Measurements from ENCODE around the gene TM4SF4.
A peak's percentile ranks its signal among the peaks of the same experiment; 100 is the strongest.

The TM4SF4 gene

GRCh38 chr3:149476225-149476624, 1.7 kb downstream of the TM4SF4 start:
- in situ Hi-C loops (cut with HindIII; ENCODE audit: low sequenced_read_pairs) = no loop called here
- no peak for TF ChIP-seq CTCF (IDR thresholded peaks at IDR 0.05; ENCODE audit: low read depth, low read length, missing control alignments)
- no peak overlapping the region for H3K4me3 ChIP-seq (ENCODE audit: low read depth, low read length)
- no peak for DNase-seq (ENCODE audit: low read depth)

- in situ Hi-C loops (cut with HindIII; ENCODE audit: low sequenced_read_pairs) = no loop called here
- H3K4me3 ChIP-seq (ENCODE audit: low read depth, low read length) = no peak overlapping the region
- no peak for DNase-seq (ENCODE audit: low read depth)
- no peak for TF ChIP-seq CTCF (IDR thresholded peaks at IDR 0.05; ENCODE audit: low read depth, low read length, missing control alignments)
Measured at GRCh38 chr3:149479621-149480325, 5.3 kb downstream of the TM4SF4 start.

- in situ Hi-C loops (cut with HindIII; ENCODE audit: low sequenced_read_pairs) = no loop called here
- peak; percentile 74 for DNase-seq (ENCODE audit: low read depth)
- TF ChIP-seq CTCF (IDR thresholded peaks at IDR 0.05; ENCODE audit: low read depth, low read length, missing control alignments) = peak; percentile 98
- H3K4me3 ChIP-seq (ENCODE audit: low read depth, low read length) = no peak overlapping the region
Measured at GRCh38 chr3:149480326-149481017, 6.0 kb downstream of the TM4SF4 start.

GRCh38 chr3:149481056-149481455, 6.6 kb downstream of the TM4SF4 start:
- in situ Hi-C loops (cut with HindIII; ENCODE audit: low sequenced_read_pairs) = no loop called here
- DNase-seq (ENCODE audit: low read depth) = no peak
- H3K4me3 ChIP-seq (ENCODE audit: low read depth, low read length) = no peak overlapping the region
- no peak for TF ChIP-seq CTCF (IDR thresholded peaks at IDR 0.05; ENCODE audit: low read depth, low read length, missing control alignments)

- in situ Hi-C loops (cut with HindIII; ENCODE audit: low sequenced_read_pairs) = no loop called here
- H3K4me3 ChIP-seq (ENCODE audit: low read depth, low read length) = no peak overlapping the region
- DNase-seq (ENCODE audit: low read depth) = no peak
- no peak for TF ChIP-seq CTCF (IDR thresholded peaks at IDR 0.05; ENCODE audit: low read depth, low read length, missing control alignments)
Measured at GRCh38 chr3:149481491-149481890, 7.0 kb downstream of the TM4SF4 start.

- no peak for DNase-seq (ENCODE audit: low read depth)
- in situ Hi-C loops (cut with HindIII; ENCODE audit: low sequenced_read_pairs) = no loop called here
- no peak for TF ChIP-seq CTCF (IDR thresholded peaks at IDR 0.05; ENCODE audit: low read depth, low read length, missing control alignments)
- no peak overlapping the region for H3K4me3 ChIP-seq (ENCODE audit: low read depth, low read length)
Measured at GRCh38 chr3:149486726-149487125, 12.2 kb downstream of the TM4SF4 start.

Measured in astrocyte of the cerebellum (primary cell).